HCT116 (cell line): ENCODE results near the gene PIP5K1A.

Source experiments
- JUND ChIP-seq: IDR thresholded peaks from 2 replicates; pipeline ENCODE4 v1.6.1; 2012
- POLR2AphosphoS5 ChIP-seq: IDR thresholded peaks from 2 replicates; pipeline ENCODE4 v1.6.1; 2011; ENCODE audit warnings: mild to moderate bottlenecking, low read depth, low read length, moderate library complexity
- TF ChIP-seq, protein P1 (sequence below), 3 experiments: fragments of 200-600 bp in 1 of 3; sonication (generic) in 1 of 3; IDR thresholded peaks in 2 of 3; conservative IDR thresholded peaks in 1 of 3; 2 replicates each; pipeline ENCODE4 v1.5.1; 2012 to 2017; ENCODE audit warnings: low read depth in 2 of 3, low read length in 2 of 3, antibody characterized with exemption in 1 of 3, borderline replicate concordance in 1 of 3, control low read depth in 1 of 3, mild to moderate bottlenecking in 1 of 3, mixed read lengths in 1 of 3, mixed run types in 1 of 3, moderate library complexity in 1 of 3; ENCODE audit not compliant: insufficient read depth in 1 of 3

GRCh38 chr1:151221616-151222015, 23.3 kb downstream of the PIP5K1A start:
- TF ChIP-seq JUND (no peak), POLR2AphosphoS5 (no peak)
- TF ChIP-seq, protein P1, sequence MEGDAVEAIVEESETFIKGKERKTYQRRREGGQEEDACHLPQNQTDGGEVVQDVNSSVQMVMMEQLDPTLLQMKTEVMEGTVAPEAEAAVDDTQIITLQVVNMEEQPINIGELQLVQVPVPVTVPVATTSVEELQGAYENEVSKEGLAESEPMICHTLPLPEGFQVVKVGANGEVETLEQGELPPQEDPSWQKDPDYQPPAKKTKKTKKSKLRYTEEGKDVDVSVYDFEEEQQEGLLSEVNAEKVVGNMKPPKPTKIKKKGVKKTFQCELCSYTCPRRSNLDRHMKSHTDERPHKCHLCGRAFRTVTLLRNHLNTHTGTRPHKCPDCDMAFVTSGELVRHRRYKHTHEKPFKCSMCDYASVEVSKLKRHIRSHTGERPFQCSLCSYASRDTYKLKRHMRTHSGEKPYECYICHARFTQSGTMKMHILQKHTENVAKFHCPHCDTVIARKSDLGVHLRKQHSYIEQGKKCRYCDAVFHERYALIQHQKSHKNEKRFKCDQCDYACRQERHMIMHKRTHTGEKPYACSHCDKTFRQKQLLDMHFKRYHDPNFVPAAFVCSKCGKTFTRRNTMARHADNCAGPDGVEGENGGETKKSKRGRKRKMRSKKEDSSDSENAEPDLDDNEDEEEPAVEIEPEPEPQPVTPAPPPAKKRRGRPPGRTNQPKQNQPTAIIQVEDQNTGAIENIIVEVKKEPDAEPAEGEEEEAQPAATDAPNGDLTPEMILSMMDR (IDR thresholded peaks at IDR 0.05 in 2 of 3, conservative IDR thresholded peaks at IDR 0.05 in 1 of 3; ENCODE audit: borderline replicate concordance in 1 of 3, insufficient read depth in 1 of 3, low read depth in 2 of 3, low read length in 2 of 3): no peak
